ENCODE results near the gene NR2F1-AS1. TPM values are rescaled to one million over a fixed set of nuclear protein-coding genes. Genes with fewer than 3 reads are reported as not detected.
"Not testable (repeated sequence)": the region's sequence is repeated elsewhere in the genome, so short reads cannot be mapped to it uniquely, and the experiment has no call there.

The NR2F1-AS1 gene
- polyA plus RNA-seq, 1 donor, result 7.2 TPM

DNA sequence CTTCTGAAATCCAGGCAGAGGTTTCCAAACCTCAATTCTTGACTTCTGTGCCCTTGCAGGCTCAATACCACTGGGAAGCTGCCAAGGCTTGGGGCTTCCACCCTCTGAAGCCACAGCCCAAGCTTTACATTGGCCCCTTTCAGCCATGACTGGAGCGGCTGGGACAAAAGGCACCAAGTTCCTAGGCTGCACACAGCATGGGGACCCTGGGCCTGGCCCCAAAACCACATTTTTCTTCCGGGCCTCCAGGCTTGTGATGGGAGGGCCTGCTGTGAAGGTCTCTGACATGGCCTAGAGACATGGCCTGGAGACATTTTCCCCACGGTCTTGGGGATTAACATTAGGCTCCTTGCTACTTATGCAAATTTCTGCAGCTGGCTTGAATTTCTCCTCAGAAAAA, 75.5 kb downstream of the NR2F1-AS1 start:
- 100% methylated on average over 1 of the region's 3 CpGs for WGBS (ENCODE audit: insufficient coverage, low lambda C conversion rate)
- not testable (repeated sequence) for H3K36me3 ChIP-seq (ENCODE audit: control insufficient read depth, insufficient read depth, low read length); DNase-seq; H3K27ac ChIP-seq (ENCODE audit: low read length); H3K4me1 ChIP-seq (ENCODE audit: control insufficient read depth, insufficient read depth, low read length); H3K4me3 ChIP-seq (ENCODE audit: low read length); H3K27me3 ChIP-seq (ENCODE audit: control insufficient read depth, insufficient read depth, low read length); H3K9me3 ChIP-seq (ENCODE audit: control insufficient read depth, low read depth, low read length)

DNA sequence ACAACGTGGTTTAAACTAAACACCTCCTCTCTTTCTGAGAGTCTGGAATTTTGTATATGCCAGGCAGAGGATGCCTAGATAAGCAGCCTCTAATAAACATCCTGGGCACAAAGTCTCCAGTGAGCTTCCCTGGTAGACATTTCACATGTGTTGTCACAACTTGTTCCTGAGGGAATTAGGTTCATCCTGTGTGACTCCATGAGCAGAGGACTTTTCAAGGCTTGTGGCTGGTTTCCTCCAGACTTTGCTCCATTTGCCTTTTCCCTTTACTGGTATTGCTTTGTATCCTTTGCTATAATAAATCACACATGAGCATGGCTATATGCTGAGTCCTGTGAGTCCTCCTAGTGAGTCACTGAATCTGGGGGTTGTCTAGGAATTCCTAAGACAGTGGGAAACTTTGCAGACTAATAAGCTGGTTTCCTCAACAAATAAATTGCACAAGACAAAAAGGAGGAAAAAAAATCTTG, 77.4 kb downstream of the NR2F1-AS1 start:
- no peak for DNase-seq
- Histone ChIP-seq H3K4me3 (ENCODE audit: low read length) (no peak overlapping the region), H3K27me3 (ENCODE audit: control insufficient read depth, insufficient read depth, low read length) (no peaks in the 10 kb centered on the region), H3K27ac (ENCODE audit: low read length) (no peak overlapping the region), H3K36me3 (ENCODE audit: control insufficient read depth, insufficient read depth, low read length) (no peaks in the 10 kb centered on the region), H3K4me1 (ENCODE audit: control insufficient read depth, insufficient read depth, low read length) (no peaks in the 10 kb centered on the region), H3K9me3 (ENCODE audit: control insufficient read depth, low read depth, low read length) (no peaks in the 10 kb centered on the region)
- no CpG with 5 or more reads among the region's 1 CpG for WGBS (ENCODE audit: insufficient coverage, low lambda C conversion rate)

DNA sequence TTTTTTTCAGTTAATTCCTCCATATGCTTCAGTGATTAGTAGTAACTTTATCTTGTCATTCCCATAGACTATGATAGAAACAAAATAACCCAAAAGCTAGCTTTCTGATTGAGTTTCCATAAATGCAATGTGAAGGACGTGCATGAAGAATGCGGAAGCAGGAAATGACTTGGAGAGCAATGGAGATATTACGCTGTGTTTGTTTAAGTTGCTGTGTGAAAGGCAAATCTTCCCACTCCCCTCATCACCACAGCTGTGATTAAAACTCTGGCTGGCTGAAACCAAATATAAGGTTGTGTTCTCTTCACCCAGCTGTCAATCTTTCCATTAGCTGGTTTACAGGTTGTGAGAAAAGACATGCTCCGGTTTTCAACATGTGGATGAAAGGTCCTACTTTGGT, 83.9 kb downstream of the NR2F1-AS1 start:
- H3K27ac ChIP-seq (ENCODE audit: low read length), result no peak overlapping the region
- peak in 1 of 2 donors; percentile 4 for DNase-seq
- H3K27me3 ChIP-seq (ENCODE audit: control insufficient read depth, insufficient read depth, low read length), result no peaks in the 10 kb centered on the region
- 20% methylated on average over 1 of the region's 4 CpGs for WGBS (ENCODE audit: insufficient coverage, low lambda C conversion rate)
- no peaks in the 10 kb centered on the region for H3K9me3 ChIP-seq (ENCODE audit: control insufficient read depth, low read depth, low read length)
- H3K4me1 ChIP-seq (ENCODE audit: control insufficient read depth, insufficient read depth, low read length), result no peaks in the 10 kb centered on the region
- H3K36me3 ChIP-seq (ENCODE audit: control insufficient read depth, insufficient read depth, low read length), result no peaks in the 10 kb centered on the region
- no peak overlapping the region for H3K4me3 ChIP-seq (ENCODE audit: low read length)

DNA sequence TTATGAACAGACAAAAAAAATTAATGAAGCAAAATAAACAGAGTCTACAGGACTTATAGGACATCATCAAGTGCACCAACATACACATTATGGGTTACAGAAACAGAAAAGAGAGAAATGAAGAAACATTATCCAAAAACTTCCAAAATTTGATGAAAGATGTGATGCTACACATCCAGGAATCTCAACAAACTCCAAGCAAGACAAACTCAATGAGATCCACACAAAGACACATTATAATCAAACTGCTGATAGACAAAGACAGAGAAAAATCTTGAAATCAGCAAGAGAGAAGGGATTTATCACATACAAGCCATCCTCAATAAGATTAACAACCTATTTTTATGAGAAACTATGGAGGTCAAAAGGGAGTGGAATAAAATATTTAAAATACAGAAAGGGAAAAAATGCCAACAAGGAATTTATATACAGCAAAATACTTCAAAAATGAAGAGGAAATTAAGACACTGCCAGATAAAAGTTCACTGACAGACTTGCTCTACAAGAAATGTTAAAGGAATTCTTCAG, 101.0 kb downstream of the NR2F1-AS1 start:
- Histone ChIP-seq H3K27me3 (ENCODE audit: control insufficient read depth, insufficient read depth, low read length) (no peaks in the 10 kb centered on the region), H3K9me3 (ENCODE audit: control insufficient read depth, low read depth, low read length) (peaks cover 4% of the 10 kb centered on the region)
- no peak for DNase-seq

DNA sequence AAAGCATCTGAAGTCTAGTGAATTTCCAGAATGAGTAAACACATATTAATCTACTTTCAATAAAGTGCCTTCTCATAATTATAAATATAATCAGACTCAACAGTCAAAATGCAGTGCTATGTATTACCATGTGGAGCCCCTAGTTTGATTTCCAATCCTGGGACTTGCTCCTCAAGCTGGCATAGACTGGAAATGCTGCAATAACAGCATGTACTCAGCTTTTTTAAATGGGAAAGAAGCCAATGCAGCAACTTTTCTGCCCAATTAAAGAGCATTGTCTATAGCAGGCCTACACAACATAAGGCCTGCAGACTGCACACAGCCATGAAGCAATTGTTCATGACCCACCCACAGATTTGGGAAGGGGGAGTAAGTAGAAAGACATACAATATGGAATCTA, 103.2 kb downstream of the NR2F1-AS1 start:
- DNase-seq, result no peak
- no peak overlapping the region for H3K27ac ChIP-seq (ENCODE audit: low read length)
- H3K36me3 ChIP-seq (ENCODE audit: control insufficient read depth, insufficient read depth, low read length), result no peaks in the 10 kb centered on the region
- no peaks in the 10 kb centered on the region for H3K27me3 ChIP-seq (ENCODE audit: control insufficient read depth, insufficient read depth, low read length)
- peaks cover 4% of the 10 kb centered on the region for H3K9me3 ChIP-seq (ENCODE audit: control insufficient read depth, low read depth, low read length)
- H3K4me3 ChIP-seq (ENCODE audit: low read length), result no peak overlapping the region
- no peaks in the 10 kb centered on the region for H3K4me1 ChIP-seq (ENCODE audit: control insufficient read depth, insufficient read depth, low read length)

More for the DNA sequence above, 101.0 kb downstream of the NR2F1-AS1 start:
- H3K4me3 ChIP-seq (ENCODE audit: low read length), result no peak overlapping the region
- H3K27ac ChIP-seq (ENCODE audit: low read length), result no peak overlapping the region
- no peaks in the 10 kb centered on the region for H3K4me1 ChIP-seq (ENCODE audit: control insufficient read depth, insufficient read depth, low read length)
- H3K36me3 ChIP-seq (ENCODE audit: control insufficient read depth, insufficient read depth, low read length), result no peaks in the 10 kb centered on the region

DNA sequence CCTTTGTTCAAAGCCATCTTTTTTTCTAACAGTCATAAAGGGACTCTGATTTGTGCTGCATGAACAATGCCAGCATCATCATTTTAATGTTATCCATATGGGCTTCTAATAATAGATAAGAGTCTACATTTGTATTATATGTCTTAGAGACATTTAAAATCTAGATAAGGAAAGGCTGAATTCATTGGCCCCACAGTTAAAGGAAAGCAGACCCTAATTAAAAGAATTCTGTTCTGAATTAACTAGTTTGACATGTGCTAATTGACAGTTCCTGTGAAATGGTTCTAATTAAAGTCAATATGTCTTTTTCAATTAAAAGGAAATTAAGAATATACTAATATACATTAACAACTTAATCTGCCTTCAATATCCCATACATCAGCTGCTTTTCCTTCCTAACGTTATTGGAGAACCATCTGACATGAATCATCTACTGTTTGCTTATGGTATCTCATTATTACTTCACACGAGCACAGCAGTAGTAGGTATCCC, 104.7 kb downstream of the NR2F1-AS1 start:
- Histone ChIP-seq H3K27me3 (ENCODE audit: control insufficient read depth, insufficient read depth, low read length) (no peaks in the 10 kb centered on the region), H3K9me3 (ENCODE audit: control insufficient read depth, low read depth, low read length) (peaks cover 4% of the 10 kb centered on the region), H3K36me3 (ENCODE audit: control insufficient read depth, insufficient read depth, low read length) (no peaks in the 10 kb centered on the region), H3K27ac (ENCODE audit: low read length) (no peak overlapping the region), H3K4me1 (ENCODE audit: control insufficient read depth, insufficient read depth, low read length) (no peaks in the 10 kb centered on the region), H3K4me3 (ENCODE audit: low read length) (no peak overlapping the region)
- 33% methylated on average over 1 of the region's 2 CpGs for WGBS (ENCODE audit: insufficient coverage, low lambda C conversion rate)
- no peak for DNase-seq

DNA sequence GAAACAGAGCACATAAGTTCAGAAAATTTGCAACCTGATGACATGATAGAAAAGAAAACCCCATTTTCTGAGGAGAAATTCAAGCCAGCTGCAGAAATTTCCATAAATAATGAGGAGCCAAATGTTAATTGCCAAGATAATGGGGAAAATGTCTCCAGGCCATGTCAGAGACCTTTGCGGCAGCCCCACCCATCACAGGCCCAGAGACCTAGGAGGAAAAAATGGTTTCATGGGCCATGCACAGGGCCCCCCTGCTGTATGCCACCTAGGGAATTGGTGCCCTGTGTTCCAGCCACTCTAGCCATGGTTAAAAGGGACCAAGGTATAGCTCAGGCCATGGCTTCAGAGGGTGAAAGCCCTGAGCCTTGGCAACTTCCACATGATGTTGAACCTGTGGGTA, 118.1 kb downstream of the NR2F1-AS1 start:
- peaks cover 4% of the 10 kb centered on the region for H3K9me3 ChIP-seq (ENCODE audit: control insufficient read depth, low read depth, low read length)
- no peak overlapping the region for H3K4me3 ChIP-seq (ENCODE audit: low read length)
- no peaks in the 10 kb centered on the region for H3K4me1 ChIP-seq (ENCODE audit: control insufficient read depth, insufficient read depth, low read length)
- no peak overlapping the region for H3K27ac ChIP-seq (ENCODE audit: low read length)
- no CpG with 5 or more reads among the region's 1 CpG for WGBS (ENCODE audit: insufficient coverage, low lambda C conversion rate)
- H3K27me3 ChIP-seq (ENCODE audit: control insufficient read depth, insufficient read depth, low read length), result no peaks in the 10 kb centered on the region
- H3K36me3 ChIP-seq (ENCODE audit: control insufficient read depth, insufficient read depth, low read length), result no peaks in the 10 kb centered on the region
- DNase-seq, result no peak

DNA sequence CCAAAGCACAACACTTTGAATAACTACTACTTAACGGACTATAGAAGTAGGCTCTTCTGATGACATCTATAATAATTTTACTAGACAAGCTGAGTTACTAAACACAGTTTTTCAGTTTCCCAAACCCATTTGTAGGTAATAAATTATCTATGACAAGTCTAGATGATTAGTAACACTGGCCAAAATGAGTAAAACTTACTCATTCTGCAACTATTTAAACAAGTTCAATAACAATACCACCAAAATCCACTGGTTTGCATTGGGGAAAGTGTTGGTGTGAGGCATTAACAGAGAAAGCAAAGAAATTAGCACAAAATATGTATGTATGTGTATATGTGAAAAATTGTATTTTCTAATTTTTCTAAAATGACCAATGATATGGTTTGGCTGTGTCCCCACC, 119.3 kb downstream of the NR2F1-AS1 start:
- no peak for DNase-seq
- no peaks in the 10 kb centered on the region for H3K36me3 ChIP-seq (ENCODE audit: control insufficient read depth, insufficient read depth, low read length)
- WGBS (ENCODE audit: insufficient coverage, low lambda C conversion rate), result 100% methylated on average over 1 of the region's 1 CpG
- H3K9me3 ChIP-seq (ENCODE audit: control insufficient read depth, low read depth, low read length), result peaks cover 4% of the 10 kb centered on the region
- H3K4me3 ChIP-seq (ENCODE audit: low read length), result no peak overlapping the region
- no peak overlapping the region for H3K27ac ChIP-seq (ENCODE audit: low read length)
- no peaks in the 10 kb centered on the region for H3K4me1 ChIP-seq (ENCODE audit: control insufficient read depth, insufficient read depth, low read length)
- no peaks in the 10 kb centered on the region for H3K27me3 ChIP-seq (ENCODE audit: control insufficient read depth, insufficient read depth, low read length)

DNA sequence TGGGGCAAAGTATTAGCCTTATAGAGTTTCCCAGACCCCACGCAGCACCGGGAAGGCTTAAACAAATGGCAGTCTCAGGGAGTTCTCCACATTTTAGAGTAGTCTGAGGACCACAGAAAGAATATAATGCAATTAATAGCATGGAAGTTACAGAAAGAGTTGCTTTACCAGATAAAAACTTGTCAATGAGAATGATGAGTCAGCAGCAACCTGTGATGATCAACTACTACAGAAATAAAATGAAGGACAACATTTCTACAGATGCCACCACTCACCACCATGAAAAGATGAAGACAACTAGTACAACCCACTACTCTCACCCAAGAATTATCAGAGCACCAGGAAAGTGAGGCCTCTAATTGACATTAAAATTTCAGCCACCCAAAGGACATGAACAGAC, 120.7 kb downstream of the NR2F1-AS1 start:
- no peaks in the 10 kb centered on the region for H3K36me3 ChIP-seq (ENCODE audit: control insufficient read depth, insufficient read depth, low read length)
- H3K27me3 ChIP-seq (ENCODE audit: control insufficient read depth, insufficient read depth, low read length), result no peaks in the 10 kb centered on the region
- 100% methylated on average over 2 of the region's 2 CpGs for WGBS (ENCODE audit: insufficient coverage, low lambda C conversion rate)
- H3K4me3 ChIP-seq (ENCODE audit: low read length), result no peak overlapping the region
- H3K4me1 ChIP-seq (ENCODE audit: control insufficient read depth, insufficient read depth, low read length), result no peaks in the 10 kb centered on the region
- H3K9me3 ChIP-seq (ENCODE audit: control insufficient read depth, low read depth, low read length), result peaks cover 4% of the 10 kb centered on the region
- no peak for DNase-seq
- H3K27ac ChIP-seq (ENCODE audit: low read length), result no peak overlapping the region

DNA sequence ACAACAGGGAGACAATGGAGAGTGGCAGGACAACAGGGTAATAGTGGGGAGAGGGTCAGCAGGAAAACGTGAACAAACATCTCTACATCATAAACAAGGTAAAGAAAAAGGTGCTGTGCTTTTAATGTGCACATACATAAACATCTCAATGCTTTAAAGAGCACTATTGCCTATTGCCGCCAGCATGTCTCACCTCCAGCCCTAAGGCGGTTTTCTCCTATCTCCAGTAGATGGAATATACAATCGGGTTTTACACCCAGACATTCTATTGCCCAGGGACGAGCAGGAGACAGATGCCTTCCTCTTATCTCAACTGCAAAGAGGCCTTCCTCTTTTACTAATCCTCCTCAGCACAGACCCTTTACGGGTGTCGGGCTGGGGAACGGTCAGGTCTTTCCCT, 124.2 kb downstream of the NR2F1-AS1 start:
- no CpG with 5 or more reads among the region's 8 CpGs for WGBS (ENCODE audit: insufficient coverage, low lambda C conversion rate)

DNA sequence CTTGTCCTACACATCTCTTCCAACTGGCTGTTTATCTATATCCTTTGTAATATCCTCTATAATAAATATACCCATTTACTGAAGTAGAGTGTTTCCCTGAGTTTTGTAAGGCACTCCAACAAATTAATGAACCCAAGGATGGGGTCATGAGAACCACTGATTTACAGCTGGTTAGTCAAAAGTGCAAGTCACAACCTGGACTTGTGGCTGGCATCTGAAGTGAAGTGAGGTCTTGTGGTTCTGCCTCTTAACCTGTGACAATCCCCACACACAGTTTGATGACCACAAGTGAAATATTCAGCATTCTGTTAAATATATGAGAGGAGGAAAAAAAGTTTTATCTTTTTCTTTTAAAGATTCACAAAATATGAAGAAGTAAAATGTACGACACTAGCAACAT, 126.1 kb downstream of the NR2F1-AS1 start:
- H3K27ac ChIP-seq (ENCODE audit: low read length), result no peak overlapping the region
- H3K4me1 ChIP-seq (ENCODE audit: control insufficient read depth, insufficient read depth, low read length), result no peaks in the 10 kb centered on the region
- no peaks in the 10 kb centered on the region for H3K36me3 ChIP-seq (ENCODE audit: control insufficient read depth, insufficient read depth, low read length)
- no peaks in the 10 kb centered on the region for H3K27me3 ChIP-seq (ENCODE audit: control insufficient read depth, insufficient read depth, low read length)
- 100% methylated on average over 1 of the region's 1 CpG for WGBS (ENCODE audit: insufficient coverage, low lambda C conversion rate)
- no peaks in the 10 kb centered on the region for H3K9me3 ChIP-seq (ENCODE audit: control insufficient read depth, low read depth, low read length)
- no peak overlapping the region for H3K4me3 ChIP-seq (ENCODE audit: low read length)
- DNase-seq, result no peak

More for the DNA sequence above, 124.2 kb downstream of the NR2F1-AS1 start:
- not testable (repeated sequence) for H3K36me3 ChIP-seq (ENCODE audit: control insufficient read depth, insufficient read depth, low read length); H3K27me3 ChIP-seq (ENCODE audit: control insufficient read depth, insufficient read depth, low read length); H3K27ac ChIP-seq (ENCODE audit: low read length); H3K4me1 ChIP-seq (ENCODE audit: control insufficient read depth, insufficient read depth, low read length); H3K9me3 ChIP-seq (ENCODE audit: control insufficient read depth, low read depth, low read length); H3K4me3 ChIP-seq (ENCODE audit: low read length); DNase-seq
